Measurements from ENCODE around the gene TTC12.
A peak's percentile ranks its signal among the peaks of the same experiment; 100 is the strongest.

The TTC12 gene

DNA sequence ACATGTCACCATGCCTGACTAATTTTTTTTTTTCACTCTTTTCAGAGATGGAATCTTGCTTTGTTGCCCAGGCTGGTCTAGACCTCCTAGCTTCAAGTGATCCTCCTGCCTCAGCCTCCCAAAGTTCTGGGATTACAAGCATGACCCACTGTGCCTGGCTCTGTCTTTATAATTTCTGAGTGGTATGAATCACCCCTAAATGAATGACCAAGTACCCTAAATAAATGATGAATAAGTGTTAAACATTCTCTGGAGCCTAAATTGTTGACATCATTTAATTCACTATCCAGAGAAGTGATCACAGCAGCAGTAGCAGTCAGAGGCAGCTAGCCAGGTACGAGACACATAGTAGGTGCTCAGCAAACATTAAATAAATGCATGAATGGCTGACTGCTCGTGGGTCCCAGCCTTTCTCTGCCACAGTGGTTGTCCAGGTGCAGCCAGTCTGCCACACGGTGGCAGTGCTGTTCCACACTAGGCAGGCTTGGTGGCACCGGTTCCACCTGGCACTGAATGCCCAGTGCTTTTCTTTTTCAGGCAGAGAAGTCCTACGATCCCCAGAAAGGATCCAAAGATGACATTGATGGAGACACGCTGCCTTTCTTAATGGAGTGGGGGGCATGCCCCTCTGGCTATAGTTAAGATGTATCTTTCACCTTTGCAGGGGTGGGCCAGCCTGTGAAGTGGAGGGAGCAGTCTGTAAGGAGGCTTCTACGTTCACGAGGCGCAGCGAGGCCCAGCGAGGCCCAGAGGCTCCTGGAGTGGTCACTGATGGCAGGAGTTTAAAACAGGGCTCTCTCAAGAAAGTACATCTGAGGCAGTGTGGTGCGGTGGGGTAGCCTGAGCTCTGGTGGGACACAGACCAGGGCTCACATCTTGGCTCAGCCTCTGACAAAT is 8.7 kb upstream of the TTC12 start:
- DNase-seq (ENCODE audit: low read depth) = peak; percentile 64
- TF ChIP-seq, protein P1, sequence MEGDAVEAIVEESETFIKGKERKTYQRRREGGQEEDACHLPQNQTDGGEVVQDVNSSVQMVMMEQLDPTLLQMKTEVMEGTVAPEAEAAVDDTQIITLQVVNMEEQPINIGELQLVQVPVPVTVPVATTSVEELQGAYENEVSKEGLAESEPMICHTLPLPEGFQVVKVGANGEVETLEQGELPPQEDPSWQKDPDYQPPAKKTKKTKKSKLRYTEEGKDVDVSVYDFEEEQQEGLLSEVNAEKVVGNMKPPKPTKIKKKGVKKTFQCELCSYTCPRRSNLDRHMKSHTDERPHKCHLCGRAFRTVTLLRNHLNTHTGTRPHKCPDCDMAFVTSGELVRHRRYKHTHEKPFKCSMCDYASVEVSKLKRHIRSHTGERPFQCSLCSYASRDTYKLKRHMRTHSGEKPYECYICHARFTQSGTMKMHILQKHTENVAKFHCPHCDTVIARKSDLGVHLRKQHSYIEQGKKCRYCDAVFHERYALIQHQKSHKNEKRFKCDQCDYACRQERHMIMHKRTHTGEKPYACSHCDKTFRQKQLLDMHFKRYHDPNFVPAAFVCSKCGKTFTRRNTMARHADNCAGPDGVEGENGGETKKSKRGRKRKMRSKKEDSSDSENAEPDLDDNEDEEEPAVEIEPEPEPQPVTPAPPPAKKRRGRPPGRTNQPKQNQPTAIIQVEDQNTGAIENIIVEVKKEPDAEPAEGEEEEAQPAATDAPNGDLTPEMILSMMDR (conservative IDR thresholded peaks at IDR 0.05; ENCODE audit: control insufficient read depth, insufficient read depth, low read depth, low read length) = peak; percentile 99
- no peak overlapping the region for H3K4me3 ChIP-seq (ENCODE audit: control insufficient read depth, low read depth, low read length)

DNA sequence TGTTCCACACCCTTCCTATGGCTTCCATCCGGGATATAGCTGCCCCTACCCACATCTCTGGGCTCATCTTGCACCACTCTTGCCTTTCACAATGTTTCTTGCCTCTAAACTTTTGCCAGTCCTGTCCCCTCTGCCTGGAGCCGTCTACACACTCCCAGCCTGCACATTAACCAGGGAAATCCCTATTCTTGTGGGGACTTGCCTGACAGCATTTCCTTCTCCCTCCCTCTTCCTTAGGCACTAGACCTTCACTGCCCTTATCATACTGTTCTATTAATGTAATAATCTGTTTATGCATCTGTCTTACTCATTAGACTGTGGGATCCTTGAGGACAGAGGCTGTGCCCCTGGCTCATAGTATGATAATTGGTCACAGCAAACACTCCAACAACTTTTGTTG is 5.8 kb upstream of the TTC12 start:
- no peak overlapping the region for H3K4me3 ChIP-seq (ENCODE audit: control insufficient read depth, low read depth, low read length)
- TF ChIP-seq, protein P1 (conservative IDR thresholded peaks at IDR 0.05; ENCODE audit: control insufficient read depth, insufficient read depth, low read depth, low read length) = no peak
- no peak for DNase-seq (ENCODE audit: low read depth)

DNA sequence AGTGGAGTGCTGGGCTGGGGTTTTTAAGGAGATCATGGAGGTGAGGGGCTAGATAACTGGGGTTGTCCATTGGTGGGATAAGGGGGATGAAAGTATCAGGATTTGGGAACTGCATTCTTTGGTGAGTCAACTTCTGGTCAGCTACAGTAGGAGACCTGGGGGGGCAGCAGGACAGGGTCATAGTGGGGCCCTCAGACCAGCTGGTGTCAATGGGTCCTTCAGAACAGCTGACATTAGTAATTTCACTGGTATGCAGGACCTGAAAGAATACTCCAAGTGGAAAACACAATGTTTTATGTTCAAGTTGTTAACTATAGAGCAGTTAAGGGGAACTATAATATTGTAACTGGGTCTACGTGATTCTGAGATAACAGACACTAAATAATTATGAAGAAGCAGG is 2.8 kb upstream of the TTC12 start:
- TF ChIP-seq, protein P1 (conservative IDR thresholded peaks at IDR 0.05; ENCODE audit: control insufficient read depth, insufficient read depth, low read depth, low read length) = no peak
- H3K4me3 ChIP-seq (ENCODE audit: control insufficient read depth, low read depth, low read length) = no peak overlapping the region
- DNase-seq (ENCODE audit: low read depth) = no peak

DNA sequence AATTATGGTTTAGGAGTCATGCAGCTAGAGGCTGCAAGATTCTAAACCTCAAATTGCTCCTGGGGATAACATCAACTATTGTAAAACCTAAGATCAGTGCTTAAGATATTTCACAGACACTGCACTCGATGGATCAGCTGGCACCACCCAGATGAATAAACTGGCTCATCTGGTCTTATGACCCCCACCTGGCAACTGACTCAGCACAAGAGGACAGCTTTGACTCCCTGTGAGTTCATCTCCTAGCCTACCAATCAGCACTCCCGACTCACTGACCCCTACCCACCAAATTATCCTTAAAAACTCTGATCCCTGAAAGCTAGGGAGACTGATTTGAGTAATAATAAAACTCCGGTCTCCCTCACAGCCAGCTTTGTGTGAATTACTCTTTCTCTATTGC is 782 bp upstream of the TTC12 start:
- H3K4me3 ChIP-seq (ENCODE audit: control insufficient read depth, low read depth, low read length) = no peak overlapping the region
- TF ChIP-seq, protein P1 (conservative IDR thresholded peaks at IDR 0.05; ENCODE audit: control insufficient read depth, insufficient read depth, low read depth, low read length) = no peak
- DNase-seq (ENCODE audit: low read depth) = peak; percentile 24

DNA sequence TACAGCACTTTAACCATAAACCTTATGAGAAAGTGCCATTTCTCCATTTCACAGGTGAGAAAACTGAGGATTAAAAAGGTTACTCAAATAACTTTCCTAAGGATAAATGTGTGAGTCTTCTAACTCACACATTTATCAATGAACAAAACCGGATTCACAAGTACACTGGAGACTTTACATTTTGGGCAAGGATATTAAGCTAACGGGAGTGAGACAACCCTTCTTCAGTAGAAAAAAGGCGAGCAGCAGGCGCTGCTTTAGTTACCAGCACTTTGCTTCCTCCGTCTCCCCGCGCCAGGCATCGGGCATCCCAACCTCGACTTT is 356 bp upstream of the TTC12 start:
- TF ChIP-seq, protein P1 (conservative IDR thresholded peaks at IDR 0.05; ENCODE audit: control insufficient read depth, insufficient read depth, low read depth, low read length) = no peak

DNA sequence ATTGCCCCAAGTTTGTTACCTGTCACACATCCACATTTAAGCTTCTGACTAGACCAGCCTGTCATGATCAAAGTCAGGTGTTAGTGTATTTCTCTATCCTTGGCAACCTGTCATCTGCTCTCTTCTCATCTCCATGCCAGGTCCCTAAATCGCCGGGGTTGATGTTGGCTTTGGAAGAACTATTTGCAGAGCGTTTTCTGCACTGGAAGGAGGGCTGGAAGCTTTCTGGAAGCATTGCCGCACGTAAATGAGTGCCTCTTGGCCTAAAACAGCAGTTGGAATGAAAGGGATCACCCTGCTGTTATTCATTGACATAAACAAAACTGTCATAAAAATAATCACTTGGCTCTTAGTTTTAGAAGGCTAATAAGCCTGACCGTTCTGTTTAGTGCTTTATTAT is 1.4 kb downstream of the TTC12 start:
- TF ChIP-seq, protein P1 (conservative IDR thresholded peaks at IDR 0.05; ENCODE audit: control insufficient read depth, insufficient read depth, low read depth, low read length) = no peak
- H3K4me3 ChIP-seq (ENCODE audit: control insufficient read depth, low read depth, low read length) = no peak overlapping the region
- DNase-seq (ENCODE audit: low read depth) = no peak

More for the DNA sequence above, 356 bp upstream of the TTC12 start:
- H3K4me3 ChIP-seq (ENCODE audit: control insufficient read depth, low read depth, low read length) = peak overlapping the region; percentile 79
- DNase-seq (ENCODE audit: low read depth) = no peak
